ENCODE results near the gene BAIAP2. TPM values are rescaled to one million over a fixed set of nuclear protein-coding genes. Genes with fewer than 3 reads are reported as not detected.
A peak's percentile ranks its signal among the peaks of the same experiment; 100 is the strongest.

Gene BAIAP2
- total RNA-seq, 1 experiment from 2014 or later: 58.0 TPM

DNA sequence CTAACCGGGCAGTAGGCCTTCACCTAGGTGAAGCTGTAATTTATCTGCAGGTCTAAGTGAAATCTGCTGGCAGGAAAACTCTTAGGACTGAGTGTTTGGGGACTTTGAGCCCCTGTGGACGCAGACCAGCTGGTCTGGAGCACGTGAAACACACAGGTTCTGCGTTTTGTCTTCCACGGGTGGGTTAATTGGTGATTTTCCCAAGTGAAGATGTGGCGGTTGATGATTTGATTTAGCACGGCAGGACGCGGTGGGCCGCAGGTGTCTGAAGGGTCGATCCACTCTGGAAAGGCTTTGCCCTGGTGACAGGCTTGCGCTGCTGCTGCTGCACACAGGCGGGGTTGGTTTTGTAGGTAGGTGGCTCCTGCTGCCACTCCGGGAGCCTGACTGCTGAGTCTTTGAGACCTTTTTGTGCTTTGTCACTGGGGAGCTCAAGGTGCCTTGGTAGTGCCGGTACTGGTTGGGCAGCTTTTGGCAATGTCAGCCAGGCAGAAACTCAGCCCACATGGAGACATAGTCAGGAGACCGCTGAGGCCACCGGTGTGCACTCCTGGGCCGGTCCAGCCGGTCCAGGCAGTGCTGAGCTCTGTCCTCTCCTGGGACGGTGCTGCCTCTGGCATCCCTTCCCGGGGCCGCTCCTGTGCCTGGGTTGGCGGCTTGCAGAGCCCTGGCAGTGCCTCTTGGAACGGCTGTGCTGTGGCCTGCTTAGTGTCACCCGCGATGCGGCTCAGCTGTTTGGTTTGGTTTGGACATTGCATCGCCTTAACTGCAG lies 2.3 kb downstream of the BAIAP2 start:
- Mint-ChIP-seq H3K4me1 (ENCODE audit: low read depth, unreplicated experiment) (peaks cover 62% of the 10 kb centered on the region), H3K27me3 (ENCODE audit: unreplicated experiment) (no peaks in the 10 kb centered on the region), H3K4me3 (ENCODE audit: low read depth, unreplicated experiment) (peak overlapping the region; percentile 75), H3K36me3 (ENCODE audit: insufficient read depth, unreplicated experiment) (peaks cover 85% of the 10 kb centered on the region), H3K27ac (ENCODE audit: unreplicated experiment) (peak overlapping the region; percentile 91), H3K9me3 (ENCODE audit: low read depth, unreplicated experiment) (no peaks in the 10 kb centered on the region)
- TF ChIP-seq, protein P1, sequence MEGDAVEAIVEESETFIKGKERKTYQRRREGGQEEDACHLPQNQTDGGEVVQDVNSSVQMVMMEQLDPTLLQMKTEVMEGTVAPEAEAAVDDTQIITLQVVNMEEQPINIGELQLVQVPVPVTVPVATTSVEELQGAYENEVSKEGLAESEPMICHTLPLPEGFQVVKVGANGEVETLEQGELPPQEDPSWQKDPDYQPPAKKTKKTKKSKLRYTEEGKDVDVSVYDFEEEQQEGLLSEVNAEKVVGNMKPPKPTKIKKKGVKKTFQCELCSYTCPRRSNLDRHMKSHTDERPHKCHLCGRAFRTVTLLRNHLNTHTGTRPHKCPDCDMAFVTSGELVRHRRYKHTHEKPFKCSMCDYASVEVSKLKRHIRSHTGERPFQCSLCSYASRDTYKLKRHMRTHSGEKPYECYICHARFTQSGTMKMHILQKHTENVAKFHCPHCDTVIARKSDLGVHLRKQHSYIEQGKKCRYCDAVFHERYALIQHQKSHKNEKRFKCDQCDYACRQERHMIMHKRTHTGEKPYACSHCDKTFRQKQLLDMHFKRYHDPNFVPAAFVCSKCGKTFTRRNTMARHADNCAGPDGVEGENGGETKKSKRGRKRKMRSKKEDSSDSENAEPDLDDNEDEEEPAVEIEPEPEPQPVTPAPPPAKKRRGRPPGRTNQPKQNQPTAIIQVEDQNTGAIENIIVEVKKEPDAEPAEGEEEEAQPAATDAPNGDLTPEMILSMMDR (IDR thresholded peaks at IDR 0.05; ENCODE audit: unreplicated experiment): no peak
- peak; percentile 83 for DNase-seq
- CTCF ChIA-PET: interaction anchor here (0.8 to 2.8 kb wide), 5 partner anchors 13 to 60 kb away, joined by 3 to 19 read pairs (median 7); no protein-coding TSS in a partner anchor
- BruUV-seq (replicated peaks): no TSS peak
- intact Hi-C loops (cut with micrococcal nuclease; ENCODE audit: unreplicated experiment): no loop called here

DNA sequence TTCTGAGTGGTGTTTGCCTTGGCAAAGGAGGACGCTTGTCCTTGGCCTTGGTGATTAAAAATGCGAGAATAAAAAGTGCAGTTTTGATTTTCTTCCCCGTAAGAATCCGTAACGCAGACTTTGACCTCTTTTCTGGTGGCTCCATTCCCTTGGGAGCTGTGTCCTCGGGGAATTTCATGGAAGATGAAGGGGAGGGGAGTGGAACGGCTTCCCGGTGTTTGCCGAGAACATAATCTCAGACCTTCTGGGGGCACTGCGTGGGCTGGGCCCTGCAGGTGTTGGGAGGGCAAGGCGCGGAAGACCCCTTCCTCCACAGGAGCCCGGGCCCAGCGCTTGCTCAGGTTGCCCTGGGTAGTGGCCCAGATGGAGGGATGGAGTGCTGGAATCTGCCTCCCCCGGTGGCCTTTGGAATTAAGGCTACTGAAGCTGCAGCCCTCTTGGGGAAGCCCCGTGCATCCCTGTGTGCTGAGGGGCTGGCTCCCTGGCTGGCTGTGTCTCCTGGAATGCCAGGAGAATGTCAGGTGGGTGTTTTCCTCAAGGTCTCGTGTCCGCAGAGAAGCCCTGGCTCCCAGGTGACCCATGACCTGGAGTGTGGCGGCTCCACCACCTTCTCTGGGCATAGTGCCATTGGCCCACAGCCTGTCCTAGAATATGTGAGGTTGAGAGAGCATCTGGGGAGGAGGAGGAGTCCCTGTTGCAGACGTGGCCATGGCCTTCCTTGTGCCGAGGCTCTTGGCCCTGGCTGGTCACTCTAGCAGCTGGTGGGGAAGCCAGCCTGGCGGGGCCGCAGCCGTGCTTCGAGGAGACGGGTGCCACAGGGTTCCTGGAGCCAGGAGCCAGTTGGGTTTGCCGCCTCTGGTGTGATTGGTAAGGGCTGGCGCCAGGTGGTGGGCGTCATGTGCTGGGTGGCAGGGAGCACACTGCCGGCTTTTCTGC lies 3.1 kb downstream of the BAIAP2 start:
- Mint-ChIP-seq H3K9me3 (ENCODE audit: low read depth, unreplicated experiment) (no peaks in the 10 kb centered on the region), H3K4me3 (ENCODE audit: low read depth, unreplicated experiment) (peak overlapping the region; percentile 75), H3K27me3 (ENCODE audit: unreplicated experiment) (no peaks in the 10 kb centered on the region), H3K36me3 (ENCODE audit: insufficient read depth, unreplicated experiment) (peaks cover 90% of the 10 kb centered on the region), H3K27ac (ENCODE audit: unreplicated experiment) (peak overlapping the region; percentile 91), H3K4me1 (ENCODE audit: low read depth, unreplicated experiment) (peaks cover 60% of the 10 kb centered on the region)
- peak; percentile 22 for DNase-seq
- CTCF ChIA-PET: interaction anchor here (0.8 to 2.8 kb wide), 5 partner anchors 12 to 60 kb away, joined by 3 to 19 read pairs (median 7); no protein-coding TSS in a partner anchor
- TF ChIP-seq, protein P1 (IDR thresholded peaks at IDR 0.05; ENCODE audit: unreplicated experiment): no peak
- no TSS peak for BruUV-seq (replicated peaks)
- intact Hi-C loops (cut with micrococcal nuclease; ENCODE audit: unreplicated experiment): no loop called here

DNA sequence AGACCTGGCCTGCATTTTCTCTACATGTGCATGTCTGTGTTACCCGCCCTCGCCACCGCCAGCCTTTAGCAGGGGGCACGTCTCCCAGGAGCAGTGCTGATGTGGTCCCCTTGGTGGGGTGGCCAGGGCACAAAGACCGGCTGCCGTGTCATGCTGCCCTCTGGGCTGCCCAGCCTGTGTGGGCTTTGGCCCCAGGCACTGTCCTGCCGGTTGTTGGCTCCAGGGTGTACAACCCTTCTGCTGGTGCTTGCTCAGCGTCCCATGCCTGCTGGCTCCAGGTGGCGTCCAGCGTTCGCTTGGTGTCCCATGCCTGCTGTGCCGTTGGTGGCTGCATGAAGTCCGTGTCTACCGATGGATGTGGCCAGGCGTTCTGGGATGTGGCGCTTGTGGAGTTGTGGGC lies 4.1 kb downstream of the BAIAP2 start:
- H3K9me3 Mint-ChIP-seq (ENCODE audit: low read depth, unreplicated experiment): no peaks in the 10 kb centered on the region
- BruUV-seq (replicated peaks): no TSS peak
- peaks cover 90% of the 10 kb centered on the region for H3K36me3 Mint-ChIP-seq (ENCODE audit: insufficient read depth, unreplicated experiment)
- CTCF ChIA-PET: no interaction called here
- intact Hi-C loops (cut with micrococcal nuclease; ENCODE audit: unreplicated experiment): no loop called here
- H3K4me3 Mint-ChIP-seq (ENCODE audit: low read depth, unreplicated experiment): no peak overlapping the region
- H3K27ac Mint-ChIP-seq (ENCODE audit: unreplicated experiment): no peak overlapping the region
- TF ChIP-seq, protein P1 (IDR thresholded peaks at IDR 0.05; ENCODE audit: unreplicated experiment): no peak
- no peaks in the 10 kb centered on the region for H3K27me3 Mint-ChIP-seq (ENCODE audit: unreplicated experiment)
- no peak for DNase-seq
- peaks cover 60% of the 10 kb centered on the region for H3K4me1 Mint-ChIP-seq (ENCODE audit: low read depth, unreplicated experiment)
